Liver (tissue), 9 donors: ENCODE measurements around the gene TUBG2. TPM values are rescaled to one million over a fixed set of nuclear protein-coding genes. Genes with fewer than 3 reads are reported as not detected.

Experiments
- DNase-seq: peaks from one replicate; pipeline ENCODE4 v3.0.0-alpha.2; 2017; ENCODE audit warnings: low spot score
- H3K27ac ChIP-seq, 2 donors: one replicate each; pipeline ENCODE4 v1.7.0; 2013; ENCODE audit warnings: inconsistent platforms in 2 of 2, low read length in 2 of 2, control low read depth in 1 of 2, low read depth in 1 of 2, mild to moderate bottlenecking in 1 of 2
- H3K27me3 ChIP-seq, 4 donors: one replicate each; pipeline versions ENCODE4 v1.6.1 to v1.7.0; 2013; ENCODE audit warnings: low read length in 3 of 4, inconsistent platforms in 1 of 4, mild to moderate bottlenecking in 1 of 4, moderate library complexity in 1 of 4; ENCODE audit not compliant: control insufficient read depth in 4 of 4, insufficient read depth in 4 of 4
- H3K36me3 ChIP-seq, 4 donors: one replicate each; pipeline versions ENCODE4 v1.6.1 to v1.7.0; 2013; ENCODE audit warnings: low read length in 3 of 4, mild to moderate bottlenecking in 3 of 4, low read depth in 1 of 4, moderate library complexity in 1 of 4; ENCODE audit not compliant: control insufficient read depth in 4 of 4, insufficient read depth in 3 of 4
- H3K4me1 ChIP-seq, 4 donors: one replicate each; pipeline versions ENCODE4 v1.6.1 to v1.7.0; 2013; ENCODE audit warnings: low read length in 3 of 4, mild to moderate bottlenecking in 3 of 4, moderate library complexity in 1 of 4; ENCODE audit not compliant: control insufficient read depth in 4 of 4, insufficient read depth in 4 of 4
- H3K4me3 ChIP-seq, 3 donors: one replicate each; pipeline versions ENCODE4 v1.6.1 to v1.7.0; 2013; ENCODE audit warnings: low read length in 3 of 3, control low read depth in 1 of 3, low read depth in 1 of 3, mild to moderate bottlenecking in 1 of 3
- H3K9ac ChIP-seq, 2 donors: one replicate each; pipeline ENCODE4 v1.7.0; 2013; ENCODE audit warnings: low read length in 2 of 2, mild to moderate bottlenecking in 2 of 2, moderate library complexity in 2 of 2, control low read depth in 1 of 2, low read depth in 1 of 2
- H3K9me3 ChIP-seq, 4 donors: one replicate each; pipeline versions ENCODE4 v1.6.1 to v1.7.0; 2013; ENCODE audit warnings: low read length in 3 of 4; ENCODE audit not compliant: control insufficient read depth in 4 of 4
- ATF3 ChIP-seq: IDR thresholded peaks from 2 replicates; pipeline ENCODE4 v1.6.1; 2016; ENCODE audit warnings: antibody characterized with exemption
- CTCF ChIP-seq: fragments of 150-350 bp; IDR thresholded peaks from 2 replicates; pipeline ENCODE4 v1.5.1; 2017; ENCODE audit warnings: improper control_type of control experiment, low read depth, low read length; ENCODE audit not compliant: missing input control
- EGR1 ChIP-seq, 2 donors: IDR thresholded peaks; 2 replicates each; pipeline ENCODE4 v1.6.1; 2016 to 2018; ENCODE audit warnings: antibody characterized with exemption in 2 of 2, low read depth in 2 of 2
- FOXA1 ChIP-seq: IDR thresholded peaks from 2 replicates; pipeline ENCODE4 v1.6.1; 2016; ENCODE audit warnings: antibody characterized with exemption
- FOXA2 ChIP-seq: IDR thresholded peaks from 2 replicates; pipeline ENCODE4 v1.6.1; 2016; ENCODE audit warnings: antibody characterized with exemption
- GABPA ChIP-seq, 2 donors: IDR thresholded peaks in 1 of 2; conservative IDR thresholded peaks in 1 of 2; 2 replicates each; pipeline ENCODE4 v1.6.1; 2016; ENCODE audit warnings: antibody characterized with exemption in 2 of 2, mild to moderate bottlenecking in 1 of 2, moderate library complexity in 1 of 2
- HNF4A ChIP-seq, 2 donors: conservative IDR thresholded peaks; 2 replicates each; pipeline ENCODE4 v1.6.1; 2016; ENCODE audit warnings: antibody characterized with exemption in 2 of 2, mild to moderate bottlenecking in 2 of 2
- HNF4G ChIP-seq: IDR thresholded peaks from 2 replicates; pipeline ENCODE4 v1.6.1; 2016; ENCODE audit warnings: antibody characterized with exemption
- JUND ChIP-seq, 2 donors: IDR thresholded peaks; 2 replicates each; pipeline ENCODE4 v1.6.1; 2016; ENCODE audit warnings: antibody characterized with exemption in 2 of 2
- MAX ChIP-seq: IDR thresholded peaks from 2 replicates; pipeline ENCODE4 v1.6.1; 2016; ENCODE audit warnings: antibody characterized with exemption
- NR2F2 ChIP-seq: IDR thresholded peaks from 2 replicates; pipeline ENCODE4 v1.6.1; 2016; ENCODE audit warnings: antibody characterized with exemption
- RAD21 ChIP-seq, 2 donors: IDR thresholded peaks; 2 replicates each; pipeline ENCODE4 v1.6.1; 2016; ENCODE audit warnings: antibody characterized with exemption in 2 of 2, mild to moderate bottlenecking in 2 of 2
- REST ChIP-seq: IDR thresholded peaks from 2 replicates; pipeline ENCODE4 v1.6.1; 2016; ENCODE audit warnings: antibody characterized with exemption, mild to moderate bottlenecking
- RXRA ChIP-seq, 2 donors: IDR thresholded peaks; 2 replicates each; pipeline ENCODE4 v1.6.1; 2017 to 2018; ENCODE audit warnings: antibody characterized with exemption in 2 of 2, mild to moderate bottlenecking in 1 of 2
- SP1 ChIP-seq: IDR thresholded peaks from 2 replicates; pipeline ENCODE4 v1.6.1; 2018; ENCODE audit warnings: antibody characterized with exemption, mild to moderate bottlenecking
- TAF1 ChIP-seq: conservative IDR thresholded peaks from 2 replicates; pipeline ENCODE4 v1.6.1; 2016; ENCODE audit warnings: antibody characterized with exemption, mild to moderate bottlenecking
- YY1 ChIP-seq: IDR thresholded peaks from 2 replicates; pipeline ENCODE4 v1.6.1; 2016; ENCODE audit warnings: antibody characterized with exemption, mild to moderate bottlenecking
- ZBTB33 ChIP-seq: IDR thresholded peaks from 2 replicates; pipeline ENCODE4 v1.6.1; 2016; ENCODE audit warnings: antibody characterized with exemption
- WGBS: extraction: QIAGEN DNeasy Blood & Tissue Kit; methylation state at CpG from one replicate; pipeline ENCODE4 v1.1.7; 2013; 5-methylcytosine and 5-hydroxymethylcytosine counted together
- polyA plus RNA-seq, 2 donors: library from polyadenylated mRNA; stranded (reverse) in 1 of 2; unstranded in 1 of 2; fragments of 200-250 nt in 1 of 2; fragments of >200 nt in 1 of 2; fragmentation: Nextera tagmentation in 1 of 2; extraction: Ambion mirVana in 1 of 2; gene quantifications; one replicate each; pipeline versions ENCODE4 v1.2.1 to v1.2.3, GENCODE V29; 2013 to 2015
- total RNA-seq, 2 donors: library from RNA; depleted of rRNA; stranded (reverse); fragments of >200 nt; gene quantifications; one replicate each; pipeline ENCODE4 v1.2.3, GENCODE V29; 2014
- donor health status: healthy.
- donor health status: healthy.
- donor health status: healthy.
- donor health status: healthy.
- donor health status: healthy.

The TUBG2 gene
- total and polyA plus RNA-seq, 4 donors, result 1.4 to 10.8 (median 5.0) TPM

GRCh38 chr17:42613699-42614295 is 45.3 kb upstream of the TUBG2 start:
- no peak overlapping the region for H3K27ac ChIP-seq
- peaks cover 8 to 34% (median 21%) of the 10 kb centered on the region in 4 donors for H3K36me3 ChIP-seq
- no peak for TF ChIP-seq RAD21 (IDR thresholded peaks at IDR 0.05)
- TF ChIP-seq NR2F2, result no peak
- TF ChIP-seq SP1, result no peak
- TF ChIP-seq YY1, result no peak
- no peak for TF ChIP-seq MAX
- TF ChIP-seq EGR1 (IDR thresholded peaks at IDR 0.05; ENCODE audit: low read depth in 2 of 2), result no peak
- TF ChIP-seq ATF3, result no peak
- no peak for TF ChIP-seq ZBTB33
- no peak for TF ChIP-seq FOXA2
- no peak for TF ChIP-seq HNF4G
- no peak for TF ChIP-seq REST
- TF ChIP-seq JUND (IDR thresholded peaks at IDR 0.05), result no peak
- no peak for TF ChIP-seq RXRA (IDR thresholded peaks at IDR 0.05)
- no peak for TF ChIP-seq GABPA (IDR thresholded peaks at IDR 0.05 in 1 of 2, conservative IDR thresholded peaks at IDR 0.05 in 1 of 2)
- TF ChIP-seq TAF1, result no peak
- TF ChIP-seq CTCF, result no peak
- TF ChIP-seq HNF4A (conservative IDR thresholded peaks at IDR 0.05), result no peak
- TF ChIP-seq FOXA1, result no peak
- H3K27me3 ChIP-seq, result no peaks in the 10 kb centered on the region
- peaks cover 0 to 20% (median 11%) of the 10 kb centered on the region in 4 donors for H3K4me1 ChIP-seq
- 96% methylated on average over 17 of the region's 17 CpGs for WGBS
- H3K9ac ChIP-seq, result no peak overlapping the region
- H3K4me3 ChIP-seq, result no peak overlapping the region
- no peaks in the 10 kb centered on the region for H3K9me3 ChIP-seq
- no peak for DNase-seq
